Coronary artery (tissue), 2 donors: ENCODE data around the gene PLPP3.
A peak's percentile ranks its signal among the peaks of the same experiment; 100 is the strongest.

ENCODE experiments used
- DNase-seq: peaks from one replicate; pipeline ENCODE4 v3.0.0-alpha.2; 2017; ENCODE audit warnings: low spot score
- H3K27ac ChIP-seq, 2 donors: fragments of 200-600 bp; sonication (generic); one replicate each; pipeline ENCODE4 v1.5.1; 2016 to 2019
- H3K4me3 ChIP-seq: fragments of 200-600 bp; sonication (generic); 2 replicates; pipeline ENCODE4 v1.5.1; 2016; ENCODE audit warnings: mild to moderate bottlenecking, moderate library complexity
- CTCF ChIP-seq: fragments of 200-600 bp; sonication (generic); IDR thresholded peaks from one replicate; pipeline ENCODE4 v1.5.1; 2019; ENCODE audit warnings: antibody characterized with exemption

The PLPP3 gene

GRCh38 chr1:56446531-56447098 lies 132.7 kb downstream of the PLPP3 start:
- Histone ChIP-seq H3K27ac (peak overlapping the region; percentile 68 to 72), H3K4me3 (no peak overlapping the region)
- peak; percentile 83 for DNase-seq
- no peak for TF ChIP-seq CTCF

GRCh38 chr1:56444960-56445646 lies 134.3 kb downstream of the PLPP3 start:
- no peak for TF ChIP-seq CTCF
- H3K27ac ChIP-seq: no peak overlapping the region
- no peak for DNase-seq
- H3K4me3 ChIP-seq: no peak overlapping the region
